Spleen (tissue), 11 donors: Measurements from ENCODE around the gene ARL2BP. TPM values are rescaled to one million over a fixed set of nuclear protein-coding genes. Genes with fewer than 3 reads are reported as not detected.

ENCODE experiments used
- DNase-seq: peaks from one replicate; pipeline ENCODE4 v3.0.0-alpha.2; 2020
- H3K27ac ChIP-seq, 8 donors: fragments of 200-600 bp; sonication (generic) in 7 of 8; 1 replicate in 4 of 8; 2 replicates in 4 of 8; pipeline versions ENCODE4 v1.5.0 to v1.8.0; 2016 to 2021; ENCODE audit warnings: inconsistent platforms in 4 of 8, mild to moderate bottlenecking in 4 of 8, moderate library complexity in 1 of 8
- H3K27me3 ChIP-seq, 7 donors: fragments of 200-600 bp; sonication (generic) in 6 of 7; replicated peaks in 1 of 7; 1 replicate in 4 of 7; 2 replicates in 3 of 7; pipeline versions ENCODE4 v1.5.0 to v1.8.0; 2016 to 2021; ENCODE audit warnings: inconsistent platforms in 3 of 7, mild to moderate bottlenecking in 1 of 7
- H3K36me3 ChIP-seq, 6 donors: fragments of 200-600 bp; sonication (generic) in 5 of 6; 1 replicate in 4 of 6; 2 replicates in 2 of 6; pipeline versions ENCODE4 v1.5.0 to v1.8.0; 2016 to 2021; ENCODE audit warnings: inconsistent platforms in 2 of 6
- H3K4me1 ChIP-seq, 6 donors: fragments of 200-600 bp; sonication (generic) in 5 of 6; 1 replicate in 3 of 6; 2 replicates in 3 of 6; pipeline versions ENCODE4 v1.5.0 to v1.8.0; 2016 to 2021; ENCODE audit warnings: inconsistent platforms in 3 of 6
- H3K4me3 ChIP-seq, 8 donors: fragments of 200-600 bp; sonication (generic) in 7 of 8; 1 replicate in 4 of 8; 2 replicates in 4 of 8; pipeline versions ENCODE4 v1.5.0 to v1.8.0; 2016 to 2021; ENCODE audit warnings: inconsistent platforms in 4 of 8, mild to moderate bottlenecking in 4 of 8, moderate library complexity in 2 of 8
- H3K9me3 ChIP-seq, 8 donors: fragments of 200-600 bp; sonication (generic) in 7 of 8; 1 replicate in 4 of 8; 2 replicates in 4 of 8; pipeline versions ENCODE4 v1.5.0 to v1.8.0; 2016 to 2021; ENCODE audit warnings: inconsistent platforms in 4 of 8
- CTCF ChIP-seq, 11 experiments: fragments of 200-600 bp in 7 of 11; fragments of 450-650 bp in 4 of 11; sonication (generic) in 4 of 11; IDR thresholded peaks in 8 of 11; conservative IDR thresholded peaks in 3 of 11; 1 replicate in 7 of 11; 2 replicates in 4 of 11; pipeline versions ENCODE4 v1.4.0 to v1.8.0; 2016 to 2021; ENCODE audit warnings: antibody characterized with exemption in 11 of 11, inconsistent platforms in 4 of 11, mild to moderate bottlenecking in 1 of 11
- POLR2A ChIP-seq, 3 donors: fragments of 450-650 bp; IDR thresholded peaks; one replicate each; pipeline ENCODE4 v1.5.1; 2017; ENCODE audit warnings: antibody characterized with exemption in 3 of 3, mild to moderate bottlenecking in 1 of 3
- POLR2AphosphoS5 ChIP-seq, 3 donors: sonication (generic); formaldehyde crosslinking; IDR thresholded peaks; one replicate each; pipeline ENCODE4 v1.5.1; 2017; ENCODE audit warnings: antibody characterized with exemption in 3 of 3
- WGBS, 5 donors: extraction: QIAGEN DNeasy Blood & Tissue Kit in 3 of 5; methylation state at CpG; one replicate each; pipeline versions ENCODE4 v1.1.5 to v1.1.7; 2013 to 2018; 5-methylcytosine and 5-hydroxymethylcytosine counted together
- intact Hi-C: fragments of 100-400 bp; cut with DNase I; formaldehyde crosslinking; loops from one replicate; pipeline ENCODE4 v1.15.0; 2023; ENCODE audit warnings: low total_unique reads
- polyA plus RNA-seq, 3 donors: library from polyadenylated mRNA; stranded (reverse); fragments of 200-250 nt; gene quantifications; one replicate each; pipeline ENCODE4 v1.2.1, GENCODE V29; 2013
- total RNA-seq, 7 donors: library from RNA; depleted of rRNA in 3 of 7; stranded (reverse); fragments of >200 nt in 3 of 7; fragmentation: NEBNext Ultra II Directional in 4 of 7; extraction: Animal tissue kit (Norgen Biotek cat#: 25700) in 4 of 7; gene quantifications; one replicate each; pipeline versions ENCODE4 v1.1.0 to v1.2.1, GENCODE V29; 2016 to 2021
- donor health status: healthy with polysubstance abuse.
- donor health status: DM: no; HTN: no; CAD: no; lungs with moderate emphysema.
- donor health status: DM: no; HTN: no; CAD: no.
- donor health status: Bipolar disorder and iron deficiency.
- donor health status: healthy.
- donor health status: DM: no; HTN: no; CAD: no.
- donor health status: DM: yes; HTN: yes; CAD: no.

ARL2BP gene
- total and polyA plus RNA-seq, 10 donors = 30.1 to 84.6 (median 61.1) TPM

GRCh38 chr16:57202095-57202886 lies 42.8 kb upstream of the ARL2BP start:
- H3K36me3 ChIP-seq = peaks cover 0 to 31% (median 29%) of the 10 kb centered on the region in 6 donors
- 86 to 92% (median 90%) methylated on average over 7 of the region's 7 CpGs for WGBS, 5 donors
- no peak overlapping the region for H3K27ac ChIP-seq
- H3K9me3 ChIP-seq = no peaks in the 10 kb centered on the region
- no peaks in the 10 kb centered on the region for H3K27me3 ChIP-seq
- no peak for DNase-seq
- intact Hi-C loops = no loop called here
- H3K4me1 ChIP-seq = peaks cover 0 to 4% (median 0%) of the 10 kb centered on the region in 6 donors
- TF ChIP-seq POLR2AphosphoS5 (IDR thresholded peaks at IDR 0.05) (no peak), POLR2A (IDR thresholded peaks at IDR 0.05) (no peak), CTCF (IDR thresholded peaks at IDR 0.05 in 8 of 11, conservative IDR thresholded peaks at IDR 0.05 in 3 of 11) (no peak)
- H3K4me3 ChIP-seq = no peak overlapping the region

GRCh38 chr16:57203451-57203850 lies 41.6 kb upstream of the ARL2BP start:
- 88 to 96% (median 90%) methylated on average over 1 of the region's 1 CpG for WGBS, 5 donors
- Histone ChIP-seq H3K27ac (no peak overlapping the region), H3K27me3 (no peaks in the 10 kb centered on the region), H3K36me3 (peaks cover 0 to 43% (median 36%) of the 10 kb centered on the region in 6 donors), H3K4me1 (peaks cover 0 to 4% (median 0%) of the 10 kb centered on the region in 6 donors), H3K9me3 (no peaks in the 10 kb centered on the region), H3K4me3 (no peak overlapping the region)
- no peak for DNase-seq
- intact Hi-C loops = no loop called here
- TF ChIP-seq POLR2A (IDR thresholded peaks at IDR 0.05) = no peak

DNA sequence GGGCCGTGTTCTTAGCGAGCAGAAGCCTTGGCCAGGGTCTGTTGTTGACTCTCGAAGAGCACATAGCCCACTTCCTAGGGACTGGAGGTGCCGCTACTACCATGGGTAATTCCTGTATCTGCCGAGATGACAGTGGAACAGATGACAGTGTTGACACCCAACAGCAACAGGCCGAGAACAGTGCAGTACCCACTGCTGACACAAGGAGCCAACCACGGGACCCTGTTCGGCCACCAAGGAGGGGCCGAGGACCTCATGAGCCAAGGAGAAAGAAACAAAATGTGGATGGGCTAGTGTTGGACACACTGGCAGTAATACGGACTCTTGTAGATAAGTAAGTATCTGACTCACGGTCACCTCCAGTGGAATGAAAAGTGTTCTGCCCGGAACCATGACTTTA lies 40.4 kb upstream of the ARL2BP start:
- TF ChIP-seq POLR2A (IDR thresholded peaks at IDR 0.05) (no peak), CTCF (IDR thresholded peaks at IDR 0.05 in 8 of 11, conservative IDR thresholded peaks at IDR 0.05 in 3 of 11) (no peak), POLR2AphosphoS5 (IDR thresholded peaks at IDR 0.05) (no peak)
- Histone ChIP-seq H3K4me1 (no peaks in the 10 kb centered on the region), H3K27ac (no peak overlapping the region), H3K27me3 (no peaks in the 10 kb centered on the region), H3K4me3 (no peak overlapping the region), H3K9me3 (no peaks in the 10 kb centered on the region), H3K36me3 (peaks cover 0 to 55% (median 48%) of the 10 kb centered on the region in 6 donors)
- no peak for DNase-seq
- 91 to 95% (median 94%) methylated on average over 12 of the region's 12 CpGs for WGBS, 5 donors
- intact Hi-C loops = no loop called here

- no peak overlapping the region for H3K4me3 ChIP-seq
- no peak for DNase-seq
- 94 to 98% (median 96%) methylated on average over 1 of the region's 1 CpG for WGBS, 5 donors
- H3K36me3 ChIP-seq = peaks cover 3 to 97% (median 77%) of the 10 kb centered on the region in 6 donors
- no peaks in the 10 kb centered on the region for H3K4me1 ChIP-seq
- no peaks in the 10 kb centered on the region for H3K27me3 ChIP-seq
- no peaks in the 10 kb centered on the region for H3K9me3 ChIP-seq
- no peak for TF ChIP-seq POLR2A (IDR thresholded peaks at IDR 0.05)
- TF ChIP-seq CTCF (IDR thresholded peaks at IDR 0.05 in 8 of 11, conservative IDR thresholded peaks at IDR 0.05 in 3 of 11) = no peak
- no peak for TF ChIP-seq POLR2AphosphoS5 (IDR thresholded peaks at IDR 0.05)
- intact Hi-C loops = no loop called here
- no peak overlapping the region for H3K27ac ChIP-seq
Observed at GRCh38 chr16:57208926-57209325, 36.1 kb upstream of the ARL2BP start.
